ENCODE measurements around the gene ZDHHC14. TPM values are rescaled to one million over a fixed set of nuclear protein-coding genes. Genes with fewer than 3 reads are reported as not detected.

ZDHHC14 gene
- polyA plus RNA-seq, 1 donor (not counting 4 experiments of a cell fraction or from before 2014, with no cell fraction given) = 6.4 TPM

DNA sequence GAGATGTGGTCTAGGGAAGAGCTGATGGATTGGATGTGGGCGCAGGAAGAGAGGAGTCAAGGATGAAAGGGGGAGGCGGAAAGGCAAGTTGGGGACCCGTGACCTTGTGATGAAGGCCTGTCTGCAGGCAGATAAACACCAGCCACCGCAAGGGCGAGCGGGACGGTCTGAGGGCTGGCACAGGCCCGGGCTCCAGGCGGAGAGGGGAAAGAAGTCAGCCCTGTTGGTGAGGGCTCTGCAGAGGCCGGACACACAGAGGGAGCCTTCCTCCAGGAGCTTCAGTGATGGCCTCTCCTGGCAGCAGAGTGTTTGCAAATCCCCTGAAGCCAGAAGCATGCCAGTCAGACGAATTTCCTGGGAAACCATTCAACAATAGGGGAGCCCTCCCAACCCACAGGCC is 112.2 kb downstream of the ZDHHC14 start:
- no peak overlapping the region for H2AFZ ChIP-seq (ENCODE audit: control insufficient read depth, low read length)
- dilution Hi-C loops (cut with MboI; ENCODE audit: extremely low pct_ligation_motif_present, low sequenced_read_pairs) = no loop called here
- no peak overlapping the region for H3K9ac ChIP-seq (ENCODE audit: control insufficient read depth, extremely low read depth, insufficient read depth, low read length)
- H3K27me3 ChIP-seq (ENCODE audit: control insufficient read depth, extremely low read depth, insufficient read depth, low read length) = no peaks in the 10 kb centered on the region
- FAIRE-seq = no peak
- no peak overlapping the region for H3K27ac ChIP-seq (ENCODE audit: control insufficient read depth, insufficient read depth, low read length)
- H4K20me1 ChIP-seq (ENCODE audit: control insufficient read depth, extremely low read depth, insufficient read depth, low read length) = no peaks in the 10 kb centered on the region
- H3K4me1 ChIP-seq (ENCODE audit: control insufficient read depth, extremely low read depth, insufficient read depth, low read length) = peaks cover 1% of the 10 kb centered on the region
- H3K4me3 ChIP-seq (ENCODE audit: control insufficient read depth in 2 of 3, extremely low read depth in 1 of 3, insufficient read depth in 2 of 3, low read depth in 1 of 3, low read length in 3 of 3) = no peak overlapping the region
- DNase-seq (ENCODE audit: low read depth, low spot score) = no peak
- no peaks in the 10 kb centered on the region for H3K36me3 ChIP-seq (ENCODE audit: control insufficient read depth in 2 of 2, extremely low read depth in 1 of 2, insufficient read depth in 2 of 2, low read length in 2 of 2)
- no peak overlapping the region for H3K4me2 ChIP-seq (ENCODE audit: control insufficient read depth, extremely low read depth, insufficient read depth, low read depth, low read length)
- H3K9me1 ChIP-seq (ENCODE audit: control insufficient read depth, extremely low read depth, insufficient read depth, low read length) = no peaks in the 10 kb centered on the region
- TF ChIP-seq EZH2 (IDR thresholded peaks at IDR 0.05; ENCODE audit: low read length) = no peak
- TF ChIP-seq, protein P1, sequence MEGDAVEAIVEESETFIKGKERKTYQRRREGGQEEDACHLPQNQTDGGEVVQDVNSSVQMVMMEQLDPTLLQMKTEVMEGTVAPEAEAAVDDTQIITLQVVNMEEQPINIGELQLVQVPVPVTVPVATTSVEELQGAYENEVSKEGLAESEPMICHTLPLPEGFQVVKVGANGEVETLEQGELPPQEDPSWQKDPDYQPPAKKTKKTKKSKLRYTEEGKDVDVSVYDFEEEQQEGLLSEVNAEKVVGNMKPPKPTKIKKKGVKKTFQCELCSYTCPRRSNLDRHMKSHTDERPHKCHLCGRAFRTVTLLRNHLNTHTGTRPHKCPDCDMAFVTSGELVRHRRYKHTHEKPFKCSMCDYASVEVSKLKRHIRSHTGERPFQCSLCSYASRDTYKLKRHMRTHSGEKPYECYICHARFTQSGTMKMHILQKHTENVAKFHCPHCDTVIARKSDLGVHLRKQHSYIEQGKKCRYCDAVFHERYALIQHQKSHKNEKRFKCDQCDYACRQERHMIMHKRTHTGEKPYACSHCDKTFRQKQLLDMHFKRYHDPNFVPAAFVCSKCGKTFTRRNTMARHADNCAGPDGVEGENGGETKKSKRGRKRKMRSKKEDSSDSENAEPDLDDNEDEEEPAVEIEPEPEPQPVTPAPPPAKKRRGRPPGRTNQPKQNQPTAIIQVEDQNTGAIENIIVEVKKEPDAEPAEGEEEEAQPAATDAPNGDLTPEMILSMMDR (optimal IDR thresholded peaks at IDR 0.05 in 1 of 3, IDR thresholded peaks at IDR 0.05 in 1 of 3, conservative IDR thresholded peaks at IDR 0.05 in 1 of 3; ENCODE audit: extremely low read depth in 1 of 3, insufficient read depth in 2 of 3, low read length in 3 of 3) = no peak
- no peaks in the 10 kb centered on the region for H3K79me2 ChIP-seq (ENCODE audit: control insufficient read depth, insufficient read depth, low read length)
- H3K9me3 ChIP-seq (ENCODE audit: control insufficient read depth, low read depth, low read length) = no peaks in the 10 kb centered on the region

DNA sequence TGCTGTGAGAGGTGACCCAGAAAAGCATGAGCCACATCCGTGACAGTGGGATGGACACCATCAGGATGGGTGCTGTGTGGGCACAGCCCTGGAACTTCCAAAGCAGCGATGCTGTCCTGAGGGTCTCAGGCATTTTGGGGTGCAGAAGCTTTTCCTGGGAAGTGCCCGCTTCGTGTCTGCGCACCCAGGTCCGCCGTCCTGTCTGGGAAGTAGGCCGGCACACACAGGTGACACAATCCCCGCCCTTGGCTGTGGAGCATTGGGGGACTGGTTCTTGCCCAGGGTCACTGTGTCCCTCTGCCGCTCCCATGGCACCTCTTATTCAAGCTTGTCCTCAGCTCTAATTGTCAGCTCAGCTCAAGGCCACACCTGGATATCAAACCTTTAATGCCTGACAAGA is 112.6 kb downstream of the ZDHHC14 start:
- no peak overlapping the region for H3K9ac ChIP-seq (ENCODE audit: control insufficient read depth, extremely low read depth, insufficient read depth, low read length)
- no peaks in the 10 kb centered on the region for H3K9me1 ChIP-seq (ENCODE audit: control insufficient read depth, extremely low read depth, insufficient read depth, low read length)
- no peaks in the 10 kb centered on the region for H3K4me1 ChIP-seq (ENCODE audit: control insufficient read depth, extremely low read depth, insufficient read depth, low read length)
- H3K27me3 ChIP-seq (ENCODE audit: control insufficient read depth, extremely low read depth, insufficient read depth, low read length) = no peaks in the 10 kb centered on the region
- H3K36me3 ChIP-seq (ENCODE audit: control insufficient read depth in 2 of 2, extremely low read depth in 1 of 2, insufficient read depth in 2 of 2, low read length in 2 of 2) = no peaks in the 10 kb centered on the region
- no peak for FAIRE-seq
- no peak overlapping the region for H3K27ac ChIP-seq (ENCODE audit: control insufficient read depth, insufficient read depth, low read length)
- no peaks in the 10 kb centered on the region for H3K79me2 ChIP-seq (ENCODE audit: control insufficient read depth, insufficient read depth, low read length)
- no peaks in the 10 kb centered on the region for H3K9me3 ChIP-seq (ENCODE audit: control insufficient read depth, low read depth, low read length)
- no peak for TF ChIP-seq EZH2 (IDR thresholded peaks at IDR 0.05; ENCODE audit: low read length)
- TF ChIP-seq, protein P1 (optimal IDR thresholded peaks at IDR 0.05 in 1 of 3, IDR thresholded peaks at IDR 0.05 in 1 of 3, conservative IDR thresholded peaks at IDR 0.05 in 1 of 3; ENCODE audit: extremely low read depth in 1 of 3, insufficient read depth in 2 of 3, low read length in 3 of 3) = no peak
- DNase-seq (ENCODE audit: low read depth, low spot score) = no peak
- no peak overlapping the region for H3K4me2 ChIP-seq (ENCODE audit: control insufficient read depth, extremely low read depth, insufficient read depth, low read depth, low read length)
- dilution Hi-C loops (cut with MboI; ENCODE audit: extremely low pct_ligation_motif_present, low sequenced_read_pairs) = no loop called here
- no peak overlapping the region for H2AFZ ChIP-seq (ENCODE audit: control insufficient read depth, low read length)
- H3K4me3 ChIP-seq (ENCODE audit: control insufficient read depth in 2 of 3, extremely low read depth in 1 of 3, insufficient read depth in 2 of 3, low read depth in 1 of 3, low read length in 3 of 3) = no peak overlapping the region
- H4K20me1 ChIP-seq (ENCODE audit: control insufficient read depth, extremely low read depth, insufficient read depth, low read length) = no peaks in the 10 kb centered on the region
